DOHH2 (cell line): ENCODE measurements around the gene KLHDC4.

Experiments used
- CTCF ChIP-seq: fragments of 200-600 bp; sonication (generic); IDR thresholded peaks from one replicate; pipeline ENCODE4 v1.5.1; 2014; ENCODE audit warnings: antibody characterized with exemption, mild to moderate bottlenecking, low read depth, low read length; ENCODE audit not compliant: poor library complexity, severe bottlenecking
- EZH2phosphoT487 ChIP-seq: fragments of 200-600 bp; sonication (generic); IDR thresholded peaks from 2 replicates; pipeline ENCODE4 v1.6.1; 2017; ENCODE audit warnings: borderline replicate concordance, mild to moderate bottlenecking, antibody characterized with exemption, low read length, moderate library complexity, mixed read lengths

- TF ChIP-seq CTCF: no peak
- no peak for TF ChIP-seq EZH2phosphoT487
Observed at GRCh38 chr16:87806261-87806640, 40.5 kb upstream of the KLHDC4 start.
